Peyer's patch (tissue), 4 donors: Measurements from ENCODE around the gene NHEJ1. TPM values are rescaled to one million over a fixed set of nuclear protein-coding genes. Genes with fewer than 3 reads are reported as not detected.

ENCODE experiments used
- DNase-seq, 3 donors: peaks; one replicate each; pipeline ENCODE4 v3.0.0-alpha.2; 2017 to 2019
- H3K27ac ChIP-seq, 4 donors: fragments of 200-600 bp; sonication (generic); one replicate each; pipeline ENCODE4 v1.5.1; 2016 to 2019
- H3K27me3 ChIP-seq, 2 donors: fragments of 200-600 bp; sonication (generic); one replicate each; pipeline ENCODE4 v1.5.1; 2019
- H3K36me3 ChIP-seq, 3 donors: fragments of 200-600 bp; sonication (generic); one replicate each; pipeline ENCODE4 v1.5.1; 2016 to 2019
- H3K4me1 ChIP-seq, 4 donors: fragments of 200-600 bp; sonication (generic); one replicate each; pipeline ENCODE4 v1.5.1; 2016 to 2019
- H3K4me3 ChIP-seq, 4 donors: fragments of 200-600 bp; sonication (generic); 1 replicate in 3 of 4; 2 replicates in 1 of 4; pipeline ENCODE4 v1.5.1; 2016 to 2019; ENCODE audit warnings: mild to moderate bottlenecking in 1 of 4
- H3K9me3 ChIP-seq, 4 donors: fragments of 200-600 bp; sonication (generic); one replicate each; pipeline ENCODE4 v1.5.1; 2016 to 2019; ENCODE audit warnings: mild to moderate bottlenecking in 1 of 4
- CTCF ChIP-seq, 6 experiments: fragments of 450-650 bp in 4 of 6; fragments of 200-600 bp in 2 of 6; sonication (generic) in 1 of 6; IDR thresholded peaks; one replicate each; pipeline ENCODE4 v1.5.1; 2017 to 2019; ENCODE audit warnings: antibody characterized with exemption in 6 of 6, mild to moderate bottlenecking in 3 of 6, moderate library complexity in 1 of 6
- POLR2A ChIP-seq, 2 donors: fragments of 450-650 bp; IDR thresholded peaks; one replicate each; pipeline ENCODE4 v1.5.1; 2017; ENCODE audit warnings: antibody characterized with exemption in 2 of 2, mild to moderate bottlenecking in 2 of 2, moderate library complexity in 2 of 2
- total RNA-seq, 4 donors: library from RNA; depleted of rRNA; stranded (reverse); fragments of >200 nt; gene quantifications; one replicate each; pipeline ENCODE4 v1.1.0, GENCODE V29; 2016

NHEJ1 gene
- total RNA-seq, 4 donors from 2014 or later: 28.1 to 91.6 (median 67.2) TPM

GRCh38 chr2:219045937-219046550, 114.6 kb downstream of the NHEJ1 start:
- no peak for TF ChIP-seq CTCF (IDR thresholded peaks at IDR 0.05)
- no peak for TF ChIP-seq POLR2A (IDR thresholded peaks at IDR 0.05)
- DNase-seq: peak in 1 of 3 donors; percentile 49
- no peak overlapping the region for H3K4me3 ChIP-seq
- no peaks in the 10 kb centered on the region for H3K27me3 ChIP-seq
- no peaks in the 10 kb centered on the region for H3K36me3 ChIP-seq
- no peaks in the 10 kb centered on the region for H3K9me3 ChIP-seq
- H3K27ac ChIP-seq: no peak overlapping the region
- no peaks in the 10 kb centered on the region for H3K4me1 ChIP-seq

- no peak overlapping the region for H3K27ac ChIP-seq
- no peaks in the 10 kb centered on the region for H3K9me3 ChIP-seq
- H3K4me3 ChIP-seq: no peak overlapping the region
These were observed 117.9 kb downstream of the NHEJ1 start for GRCh38 chr2:219042750-219043149.

GRCh38 chr2:219042157-219042556, 118.5 kb downstream of the NHEJ1 start:
- DNase-seq: no peak
- no peaks in the 10 kb centered on the region for H3K36me3 ChIP-seq
- H3K4me1 ChIP-seq: no peaks in the 10 kb centered on the region
- H3K27me3 ChIP-seq: no peaks in the 10 kb centered on the region
- no peaks in the 10 kb centered on the region for H3K9me3 ChIP-seq
- TF ChIP-seq CTCF (IDR thresholded peaks at IDR 0.05): no peak
- no peak for TF ChIP-seq POLR2A (IDR thresholded peaks at IDR 0.05)
- H3K27ac ChIP-seq: no peak overlapping the region
- no peak overlapping the region for H3K4me3 ChIP-seq

More at GRCh38 chr2:219042750-219043149, 117.9 kb downstream of the NHEJ1 start:
- Histone ChIP-seq H3K36me3 (no peaks in the 10 kb centered on the region), H3K27me3 (no peaks in the 10 kb centered on the region), H3K4me1 (no peaks in the 10 kb centered on the region)
- TF ChIP-seq POLR2A (IDR thresholded peaks at IDR 0.05) (no peak), CTCF (IDR thresholded peaks at IDR 0.05) (no peak)
- peak in 1 of 3 donors; percentile 81 for DNase-seq

GRCh38 chr2:219041252-219041651, 119.4 kb downstream of the NHEJ1 start, which contains the start of gene CFAP65:
Gene CFAP65 (minus strand): TSS chr2:219041516. CDS start chr2:219039048, 2,468 bp downstream.
- TF ChIP-seq POLR2A (IDR thresholded peaks at IDR 0.05) (no peak), CTCF (IDR thresholded peaks at IDR 0.05) (no peak)
- peak in 2 of 3 donors; percentile 48 to 61 for DNase-seq
- peak within 1 kb of the TSS in 1 of 4 donors; percentile 4 for H3K4me3 ChIP-seq
- H3K36me3 ChIP-seq: no peaks in the 10 kb centered on the region
- no peak within 1 kb of the TSS for H3K27ac ChIP-seq
- H3K27me3 ChIP-seq: no peaks in the 10 kb centered on the region
- no peaks in the 10 kb centered on the region for H3K4me1 ChIP-seq
- no peaks in the 10 kb centered on the region for H3K9me3 ChIP-seq

- Histone ChIP-seq H3K27ac (no peak overlapping the region), H3K9me3 (no peaks in the 10 kb centered on the region), H3K36me3 (no peaks in the 10 kb centered on the region), H3K27me3 (no peaks in the 10 kb centered on the region), H3K4me3 (no peak overlapping the region), H3K4me1 (no peaks in the 10 kb centered on the region)
- DNase-seq: peak in 1 of 3 donors; percentile 28
- TF ChIP-seq POLR2A (IDR thresholded peaks at IDR 0.05) (no peak), CTCF (IDR thresholded peaks at IDR 0.05) (no peak)
These were observed 122.0 kb downstream of the NHEJ1 start for GRCh38 chr2:219038600-219038999.
